Measurements from ENCODE around the gene ACTR2. TPM values are rescaled to one million over a fixed set of nuclear protein-coding genes. Genes with fewer than 3 reads are reported as not detected.
"Not testable (repeated sequence)": the region's sequence is repeated elsewhere in the genome, so short reads cannot be mapped to it uniquely, and the experiment has no call there.

ACTR2 gene
- total RNA-seq, 1 experiment from 2014 or later, result 160 TPM

- TF ChIP-seq ZNF317 (CRISPR knock-in tag; IDR thresholded peaks at IDR 0.05; ENCODE audit: borderline replicate concordance, low read depth) (no peak), EMX1 (CRISPR knock-in tag; IDR thresholded peaks at IDR 0.05) (no peak), TCF7 (CRISPR knock-in tag; IDR thresholded peaks at IDR 0.05; ENCODE audit: low read depth) (no peak), MYBL2 (CRISPR knock-in tag; IDR thresholded peaks at IDR 0.05) (no peak), NR2C2 (CRISPR knock-in tag; IDR thresholded peaks at IDR 0.05) (no peak)
Measured at GRCh38 chr2:65232636-65233035, 5.0 kb downstream of the ACTR2 start (continued).

GRCh38 chr2:65240657-65241056 is 13.0 kb downstream of the ACTR2 start:
- no peaks in the 10 kb centered on the region for H3K4me1 Mint-ChIP-seq
- H3K9me3 Mint-ChIP-seq, result no peaks in the 10 kb centered on the region
- peaks cover 10% of the 10 kb centered on the region for H3K36me3 Mint-ChIP-seq
- no peak overlapping the region for H3K4me3 Mint-ChIP-seq
- H3K27ac Mint-ChIP-seq, result no peak overlapping the region
- ChIA-PET POLR2A (no interaction called here), CTCF (no interaction called here)
- DNase-seq (ENCODE audit: low spot score) (no peak), ATAC-seq (no peak)
- TF ChIP-seq TP53 (CRISPR knock-in tag; IDR thresholded peaks at IDR 0.05) (no peak), NR1H2 (CRISPR knock-in tag; IDR thresholded peaks at IDR 0.05) (no peak), ZNF396 (CRISPR knock-in tag; IDR thresholded peaks at IDR 0.05; ENCODE audit: borderline replicate concordance) (no peak), ELF4 (CRISPR knock-in tag; IDR thresholded peaks at IDR 0.05; ENCODE audit: low read depth) (no peak), NR2C2 (CRISPR knock-in tag; IDR thresholded peaks at IDR 0.05) (no peak), PRRX2 (CRISPR knock-in tag; IDR thresholded peaks at IDR 0.05) (no peak), IRF1 (CRISPR knock-in tag; IDR thresholded peaks at IDR 0.05) (no peak)
- H3K27me3 Mint-ChIP-seq (ENCODE audit: low read depth), result no peaks in the 10 kb centered on the region

GRCh38 chr2:65244452-65244851 is 16.8 kb downstream of the ACTR2 start:
- H3K4me3 Mint-ChIP-seq; H3K27ac Mint-ChIP-seq; H3K4me1 Mint-ChIP-seq; H3K27me3 Mint-ChIP-seq (ENCODE audit: low read depth); H3K9me3 Mint-ChIP-seq; DNase-seq (ENCODE audit: low spot score); ATAC-seq; POLR2A ChIA-PET: not testable (repeated sequence)
- CTCF ChIA-PET, result interaction anchor here (0.6 kb wide), 1 partner anchor 1819 kb away, joined by 3 read pairs; no protein-coding TSS in a partner anchor
- peaks cover 14% of the 10 kb centered on the region for H3K36me3 Mint-ChIP-seq

GRCh38 chr2:65252640-65253039 is 25.0 kb downstream of the ACTR2 start:
- CTCF ChIA-PET, result no interaction called here
- no peak for TF ChIP-seq SP1 (CRISPR knock-in tag; conservative IDR thresholded peaks at IDR 0.05)
- no peak for TF ChIP-seq CREM (CRISPR knock-in tag; IDR thresholded peaks at IDR 0.05)
- no peak for TF ChIP-seq ZNF317 (CRISPR knock-in tag; IDR thresholded peaks at IDR 0.05; ENCODE audit: borderline replicate concordance, low read depth)
- no peak for TF ChIP-seq CREB1 (CRISPR knock-in tag; IDR thresholded peaks at IDR 0.05)
- TF ChIP-seq ZNF532 (CRISPR knock-in tag; IDR thresholded peaks at IDR 0.05; ENCODE audit: borderline replicate concordance), result no peak
- no peak for TF ChIP-seq E2F1 (CRISPR knock-in tag; IDR thresholded peaks at IDR 0.05)
- TF ChIP-seq SMAD3 (CRISPR knock-in tag; IDR thresholded peaks at IDR 0.05; ENCODE audit: borderline replicate concordance), result no peak
- TF ChIP-seq CTCF (IDR thresholded peaks at IDR 0.05), result no peak
- TF ChIP-seq KAT7 (CRISPR knock-in tag; IDR thresholded peaks at IDR 0.05; ENCODE audit: borderline replicate concordance), result no peak
- TF ChIP-seq TEAD1 (CRISPR knock-in tag; IDR thresholded peaks at IDR 0.05), result no peak
- no peak for TF ChIP-seq MLX (CRISPR knock-in tag; IDR thresholded peaks at IDR 0.05)
- TF ChIP-seq EMX1 (CRISPR knock-in tag; IDR thresholded peaks at IDR 0.05), result no peak
- no peak for TF ChIP-seq RORB (CRISPR knock-in tag; IDR thresholded peaks at IDR 0.05)

More at GRCh38 chr2:65252640-65253039, 25.0 kb downstream of the ACTR2 start:
- Mint-ChIP-seq H3K27me3 (ENCODE audit: low read depth) (no peaks in the 10 kb centered on the region), H3K4me3 (no peak overlapping the region), H3K36me3 (peaks cover 35% of the 10 kb centered on the region), H3K27ac (no peak overlapping the region), H3K4me1 (no peaks in the 10 kb centered on the region), H3K9me3 (no peaks in the 10 kb centered on the region)
- POLR2A ChIA-PET, result no interaction called here
- DNase-seq (ENCODE audit: low spot score) (no peak), ATAC-seq (no peak)

All from WTC11 (cell line).